OCI-M2 (cell line): ENCODE data around the gene GATAD2A.
"Not testable (repeated sequence)": the region's sequence is repeated elsewhere in the genome, so short reads cannot be mapped to it uniquely, and the experiment has no call there.

ENCODE experiments used
- DNase-seq: peaks from one replicate; lab custom pipeline; 2025; ENCODE audit not compliant: unreplicated experiment; lab: John Stamatoyannopoulos, UW

Gene GATAD2A

GRCh38 chr19:19446655-19447437 lies 41.4 kb downstream of the GATAD2A start:
- no peak for DNase-seq

- no peak for DNase-seq
Observed at GRCh38 chr19:19447536-19448237, 42.2 kb downstream of the GATAD2A start.

DNA sequence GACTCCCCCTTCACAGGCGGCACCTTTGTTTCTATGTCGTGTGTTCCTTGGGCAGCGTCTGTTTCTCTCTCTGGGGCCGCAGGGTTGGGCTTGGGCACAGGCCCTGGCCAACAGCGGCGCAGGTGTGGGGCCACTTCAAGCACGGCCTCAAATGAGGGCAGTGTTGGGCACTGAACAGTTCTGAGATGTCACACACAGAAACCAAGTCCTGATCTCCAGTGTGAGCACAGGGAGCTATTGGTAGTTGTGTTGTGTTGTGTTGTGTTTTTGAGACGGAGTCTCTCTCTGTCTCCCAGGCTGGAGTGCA lies 42.7 kb downstream of the GATAD2A start:
- DNase-seq: no peak

DNA sequence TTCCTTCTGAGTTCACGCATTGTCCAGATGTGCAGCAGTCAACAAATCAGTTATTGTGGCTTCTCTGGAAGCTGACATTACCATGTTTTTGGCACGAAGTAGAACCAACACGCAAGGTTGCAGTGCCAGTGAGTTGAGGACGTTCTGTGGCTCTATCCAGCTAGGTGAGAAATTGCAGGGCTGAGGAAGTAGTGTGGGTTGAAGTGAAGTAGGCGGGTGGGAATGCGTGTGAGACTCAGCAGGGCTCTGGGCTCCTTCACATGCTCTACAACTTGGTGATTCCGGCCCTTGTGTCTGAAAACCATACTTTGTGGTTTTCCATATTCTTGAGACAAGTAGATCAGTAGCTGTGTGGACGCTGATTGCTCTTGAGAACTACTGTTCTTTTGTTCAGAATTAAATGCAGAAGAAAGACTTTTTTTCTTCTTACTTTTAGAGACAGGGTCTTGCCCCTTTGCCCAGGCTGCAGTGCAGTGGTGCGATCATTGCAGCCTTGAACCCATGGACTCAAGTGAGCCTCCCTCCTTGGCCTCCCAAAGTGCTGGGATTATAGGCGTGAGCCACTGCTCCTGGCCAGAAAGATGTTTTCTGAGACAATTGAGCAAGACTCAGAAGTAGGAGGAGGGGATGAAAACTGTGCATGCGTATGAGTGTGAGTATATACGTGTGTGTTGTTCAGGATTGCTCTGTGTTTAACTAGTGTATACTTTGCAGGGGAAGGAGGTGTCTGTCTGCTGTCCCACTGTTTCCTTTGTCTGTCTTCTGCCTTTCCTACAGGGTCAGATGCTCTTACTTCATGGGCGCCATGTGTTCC lies 46.2 kb downstream of the GATAD2A start:
- no peak for DNase-seq

DNA sequence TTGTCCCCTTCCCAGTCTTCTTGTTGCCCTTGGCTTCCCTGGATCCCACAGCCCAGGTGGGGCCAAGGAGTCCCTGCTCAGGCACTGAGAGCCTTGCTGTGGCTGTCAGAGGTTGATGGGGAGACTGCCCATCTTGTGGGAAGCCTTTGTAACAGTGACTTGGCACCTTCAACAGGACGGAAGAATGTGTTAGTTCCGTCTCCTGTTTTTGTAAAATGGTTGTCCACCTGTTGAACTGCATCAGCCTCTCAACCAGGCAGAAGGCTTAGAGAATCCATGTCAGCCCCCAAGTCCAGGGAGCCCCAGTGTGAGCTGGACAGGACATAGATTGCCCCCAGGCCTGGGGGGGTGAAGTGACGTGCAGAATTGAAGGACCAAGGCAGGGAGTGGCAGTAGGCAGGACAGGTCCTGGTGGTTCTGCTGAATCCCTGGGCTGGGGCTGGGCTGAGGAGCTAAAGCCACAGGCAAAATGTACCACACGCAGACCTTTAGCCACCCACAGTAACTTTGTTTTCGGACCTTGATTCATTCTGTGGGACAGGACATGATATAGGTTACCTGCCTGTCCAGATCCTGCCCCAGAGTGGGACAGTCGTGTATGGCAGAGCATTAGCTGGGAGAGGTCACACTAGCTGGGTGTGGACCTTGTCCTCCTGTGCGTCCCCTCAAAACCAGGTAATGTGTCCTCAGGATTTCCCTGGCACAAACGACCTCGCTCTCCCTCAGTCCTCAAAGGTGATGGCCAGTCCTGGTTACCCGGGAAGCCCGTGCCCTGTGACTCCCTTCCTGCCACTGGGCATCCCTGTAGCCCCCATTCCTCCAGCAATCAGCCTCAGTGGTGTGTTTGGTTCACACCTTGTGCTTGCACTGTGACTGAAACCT lies 47.0 kb downstream of the GATAD2A start:
- DNase-seq: no peak

DNA sequence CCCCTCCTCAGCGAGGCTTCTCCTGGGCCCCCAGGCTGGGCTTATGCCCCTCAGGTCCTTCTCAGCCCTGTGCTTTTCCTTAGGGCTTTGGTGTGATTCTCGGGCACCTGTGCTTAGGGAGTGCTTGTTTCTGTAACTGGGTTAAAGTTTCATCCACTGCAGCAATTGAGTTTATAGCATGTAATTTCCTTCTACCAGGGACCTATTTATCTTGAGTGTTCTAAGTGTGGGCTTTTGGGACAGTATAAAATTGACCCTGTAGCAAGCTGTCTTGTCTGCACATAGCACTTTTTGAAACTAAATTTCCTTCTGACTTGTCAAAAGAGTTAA lies 47.6 kb downstream of the GATAD2A start:
- no peak for DNase-seq

GRCh38 chr19:19455166-19455919 lies 49.9 kb downstream of the GATAD2A start:
- not testable (repeated sequence) for DNase-seq

DNA sequence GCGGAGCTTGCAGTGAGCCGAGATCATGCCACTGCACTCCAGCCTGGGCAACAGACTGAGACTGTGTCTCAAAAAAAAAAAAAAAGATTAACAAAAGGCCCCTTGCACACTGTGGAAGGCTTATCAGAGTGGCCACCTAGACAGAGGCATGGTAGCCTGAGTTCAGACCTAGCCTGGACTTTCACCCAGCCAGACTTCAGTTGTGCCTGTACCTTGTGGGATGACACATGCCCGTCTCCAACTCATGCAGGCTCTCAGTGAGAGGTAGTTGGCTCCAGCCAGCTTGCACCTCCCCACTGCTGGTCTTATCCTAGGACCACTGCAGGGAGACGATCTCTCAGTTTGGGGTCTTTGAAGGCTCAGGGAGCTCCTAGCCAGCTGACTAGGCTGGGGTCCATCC lies 52.2 kb downstream of the GATAD2A start:
- DNase-seq: no peak

DNA sequence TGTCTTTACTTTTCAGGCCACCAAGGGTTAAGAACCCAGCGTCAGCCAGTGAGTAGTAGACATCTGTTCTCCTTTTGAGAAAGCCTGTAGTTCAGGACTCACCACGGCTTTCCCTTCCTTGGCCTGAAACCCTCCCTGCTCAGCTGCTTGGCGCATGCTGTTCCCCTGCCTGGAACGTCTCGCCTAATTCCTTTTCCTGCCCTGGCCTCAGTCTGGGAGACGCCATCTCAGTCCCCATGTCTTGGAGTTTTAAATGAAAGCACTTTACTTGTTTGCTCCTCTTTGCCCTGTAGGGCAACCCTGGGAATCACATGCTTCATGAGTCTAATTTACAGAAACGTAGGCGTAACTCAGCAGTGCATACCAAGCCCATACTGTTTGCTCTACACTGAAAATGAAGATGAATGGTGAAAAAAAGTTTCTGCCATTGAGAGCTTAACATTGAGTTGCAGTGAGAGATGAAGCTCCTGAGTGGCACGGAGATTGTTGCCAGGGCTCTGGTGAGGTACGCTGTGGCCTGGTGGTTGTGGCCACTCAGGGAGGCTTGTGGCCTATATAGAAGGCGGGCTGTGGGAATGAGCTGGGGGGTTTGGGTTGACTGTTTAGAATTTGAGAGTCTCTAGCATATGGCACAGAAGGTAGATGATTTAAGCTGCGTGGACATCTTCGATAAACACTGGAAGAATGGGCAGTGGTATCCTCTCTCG lies 52.8 kb downstream of the GATAD2A start:
- DNase-seq: no peak

- DNase-seq: no peak
Observed at GRCh38 chr19:19459073-19459472, 53.6 kb downstream of the GATAD2A start.

GRCh38 chr19:19459707-19460251 lies 54.3 kb downstream of the GATAD2A start:
- no peak for DNase-seq

DNA sequence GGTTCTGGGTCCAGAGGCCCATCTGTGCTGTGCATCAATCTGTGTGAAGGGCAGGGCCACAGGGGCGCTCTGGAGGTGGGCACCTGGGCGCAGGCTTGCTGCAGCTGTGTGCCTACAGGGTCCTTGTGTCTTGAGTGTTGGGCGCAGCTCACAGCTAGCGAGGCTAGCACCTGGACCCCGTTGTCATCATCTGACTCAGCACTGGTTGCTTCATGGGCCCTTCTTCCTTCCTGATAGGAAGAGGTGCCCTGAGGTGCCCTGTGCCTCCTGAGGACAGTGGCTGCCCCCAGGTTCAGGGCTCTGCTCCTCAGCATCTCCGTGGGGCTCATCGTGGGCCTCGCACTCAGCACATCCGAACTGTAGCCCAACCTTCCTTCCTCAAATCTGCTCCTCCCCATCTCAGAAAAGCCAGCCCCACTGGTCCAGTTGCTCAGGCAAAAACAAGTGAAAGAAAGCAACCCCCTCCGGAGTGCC lies 54.8 kb downstream of the GATAD2A start:
- DNase-seq: no peak

DNA sequence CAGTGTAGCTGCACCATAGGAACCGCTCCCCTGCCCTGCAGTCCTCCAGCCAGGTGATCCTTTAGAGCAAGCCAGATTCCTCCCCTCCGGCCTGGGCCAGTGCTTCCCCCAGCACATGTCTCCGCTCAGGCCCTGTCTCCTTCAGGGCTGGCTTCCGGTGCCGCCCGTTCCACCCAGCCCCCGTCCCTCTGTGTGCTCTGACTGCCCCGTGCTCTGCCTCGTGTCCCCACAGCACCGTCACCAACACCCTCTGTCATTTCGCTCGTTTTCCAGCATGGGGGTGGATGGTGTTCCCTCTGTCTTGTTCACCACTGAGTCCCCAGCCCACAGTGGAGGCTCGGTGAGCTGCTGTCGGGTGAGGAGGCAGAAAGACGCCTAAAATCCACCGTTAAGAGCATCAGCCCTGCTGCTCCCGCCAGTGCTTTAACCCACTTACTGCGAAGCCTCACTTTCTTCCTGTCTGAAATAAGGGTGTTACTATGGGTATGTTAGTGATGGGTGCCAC lies 55.3 kb downstream of the GATAD2A start:
- DNase-seq: no peak

DNA sequence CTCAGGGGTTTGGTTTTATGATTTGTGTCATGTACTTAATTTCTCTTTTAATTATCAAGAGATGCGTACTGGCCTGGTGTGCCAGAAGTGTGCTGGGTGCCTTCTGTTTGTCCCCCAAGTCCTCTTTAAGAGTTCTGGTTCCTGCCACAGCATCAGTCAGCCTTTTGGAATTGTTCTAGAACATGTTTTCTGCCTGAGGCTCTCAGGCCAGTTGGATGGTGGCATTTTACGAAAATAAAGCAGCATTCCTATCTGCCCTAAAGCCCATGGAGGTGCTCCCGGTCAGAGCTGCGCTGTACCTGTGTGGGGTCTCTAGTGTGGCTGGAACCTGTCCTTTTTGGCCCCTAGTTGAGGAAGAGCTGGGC lies 55.8 kb downstream of the GATAD2A start:
- no peak for DNase-seq

GRCh38 chr19:19461671-19462622 lies 56.5 kb downstream of the GATAD2A start:
- DNase-seq: no peak

- no peak for DNase-seq
Observed at GRCh38 chr19:19463348-19464117, 58.1 kb downstream of the GATAD2A start.

DNA sequence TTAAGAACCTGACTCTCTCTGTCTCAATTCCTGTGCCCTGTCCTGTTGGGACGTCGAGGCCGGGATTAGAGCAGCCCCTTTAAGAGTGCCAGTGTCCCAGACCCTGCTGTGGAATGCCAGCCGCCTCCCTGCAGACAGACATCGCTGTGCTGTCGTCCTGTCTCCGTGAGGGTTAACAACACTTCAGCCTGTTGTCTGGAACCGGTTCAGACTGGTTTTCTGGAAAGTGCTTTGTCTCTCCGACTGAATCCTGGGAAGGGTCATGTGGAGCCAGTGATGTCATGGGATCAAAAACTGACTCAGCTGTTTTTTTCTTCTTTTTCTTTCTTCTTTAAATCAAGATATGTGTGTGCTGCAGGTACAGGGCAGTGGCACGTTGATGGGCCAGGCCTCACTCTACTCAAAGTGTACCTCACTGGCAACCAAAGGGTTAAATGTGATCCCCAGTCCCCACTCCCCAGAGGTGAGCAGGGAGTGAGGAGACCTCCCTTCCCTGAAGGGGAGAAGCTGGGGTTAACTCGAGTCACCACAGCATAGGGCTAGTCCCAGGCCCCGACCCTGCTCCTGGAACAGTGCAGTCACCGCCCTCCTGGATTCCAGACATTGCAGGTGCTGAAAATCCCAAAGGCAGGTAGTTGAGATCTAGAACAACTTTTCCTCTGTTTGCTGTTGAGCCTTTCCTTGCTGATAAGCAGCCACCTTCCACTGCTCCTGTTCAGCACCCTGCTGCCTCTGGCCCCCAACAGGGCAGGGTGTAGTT lies 59.0 kb downstream of the GATAD2A start:
- DNase-seq: no peak
